Measurements from ENCODE around the gene CNTNAP1.
A peak's percentile ranks its signal among the peaks of the same experiment; 100 is the strongest.
"Not testable (repeated sequence)": the region's sequence is repeated elsewhere in the genome, so short reads cannot be mapped to it uniquely, and the experiment has no call there.

CNTNAP1 gene

GRCh38 chr17:42704837-42705494 lies 22.6 kb downstream of the CNTNAP1 start:
- no peaks in the 10 kb centered on the region for H3K9me3 ChIP-seq (ENCODE audit: control insufficient read depth, insufficient read depth, low read length)
- peaks cover 24% of the 10 kb centered on the region for H3K36me3 ChIP-seq (ENCODE audit: insufficient read depth, low read length)
- H3K9ac ChIP-seq (ENCODE audit: low read depth, low read length), result no peak overlapping the region
- no peaks in the 10 kb centered on the region for H3K4me1 ChIP-seq (ENCODE audit: insufficient read depth, low read length)

- H3K4me1 ChIP-seq (ENCODE audit: insufficient read depth, low read length), result no peaks in the 10 kb centered on the region
- H3K9me3 ChIP-seq (ENCODE audit: control insufficient read depth, insufficient read depth, low read length), result no peaks in the 10 kb centered on the region
- no peak overlapping the region for H3K9ac ChIP-seq (ENCODE audit: low read depth, low read length)
- peaks cover 24% of the 10 kb centered on the region for H3K36me3 ChIP-seq (ENCODE audit: insufficient read depth, low read length)
These were observed 24.4 kb downstream of the CNTNAP1 start for GRCh38 chr17:42706732-42707131.

GRCh38 chr17:42708588-42708987 lies 26.3 kb downstream of the CNTNAP1 start:
- Histone ChIP-seq H3K4me1 (ENCODE audit: insufficient read depth, low read length) (no peaks in the 10 kb centered on the region), H3K9me3 (ENCODE audit: control insufficient read depth, insufficient read depth, low read length) (no peaks in the 10 kb centered on the region), H3K36me3 (ENCODE audit: insufficient read depth, low read length) (peaks cover 26% of the 10 kb centered on the region), H3K9ac (ENCODE audit: low read depth, low read length) (no peak overlapping the region)

GRCh38 chr17:42709561-42709960 lies 27.2 kb downstream of the CNTNAP1 start:
- Histone ChIP-seq H3K9ac (ENCODE audit: low read depth, low read length) (no peak overlapping the region), H3K36me3 (ENCODE audit: insufficient read depth, low read length) (peaks cover 21% of the 10 kb centered on the region), H3K4me1 (ENCODE audit: insufficient read depth, low read length) (no peaks in the 10 kb centered on the region), H3K9me3 (ENCODE audit: control insufficient read depth, insufficient read depth, low read length) (no peaks in the 10 kb centered on the region)

- H3K9me3 ChIP-seq (ENCODE audit: control insufficient read depth, insufficient read depth, low read length), result no peaks in the 10 kb centered on the region
- no peaks in the 10 kb centered on the region for H3K4me1 ChIP-seq (ENCODE audit: insufficient read depth, low read length)
- H3K9ac ChIP-seq (ENCODE audit: low read depth, low read length), result no peak overlapping the region
- peaks cover 23% of the 10 kb centered on the region for H3K36me3 ChIP-seq (ENCODE audit: insufficient read depth, low read length)
These were observed 38.8 kb downstream of the CNTNAP1 start for GRCh38 chr17:42720996-42721583.

GRCh38 chr17:42723636-42724035 lies 41.3 kb downstream of the CNTNAP1 start:
- Histone ChIP-seq H3K9ac (ENCODE audit: low read depth, low read length) (no peak overlapping the region), H3K9me3 (ENCODE audit: control insufficient read depth, insufficient read depth, low read length) (no peaks in the 10 kb centered on the region), H3K36me3 (ENCODE audit: insufficient read depth, low read length) (peaks cover 22% of the 10 kb centered on the region), H3K4me1 (ENCODE audit: insufficient read depth, low read length) (no peaks in the 10 kb centered on the region)

GRCh38 chr17:42725143-42725542 lies 42.8 kb downstream of the CNTNAP1 start:
- H3K9ac ChIP-seq (ENCODE audit: low read depth, low read length), result no peak overlapping the region
- no peaks in the 10 kb centered on the region for H3K9me3 ChIP-seq (ENCODE audit: control insufficient read depth, insufficient read depth, low read length)
- H3K36me3 ChIP-seq (ENCODE audit: insufficient read depth, low read length), result peaks cover 14% of the 10 kb centered on the region
- H3K4me1 ChIP-seq (ENCODE audit: insufficient read depth, low read length), result no peaks in the 10 kb centered on the region

- peaks cover 18% of the 10 kb centered on the region for H3K4me1 ChIP-seq (ENCODE audit: insufficient read depth, low read length)
- no peak overlapping the region for H3K9ac ChIP-seq (ENCODE audit: low read depth, low read length)
- no peaks in the 10 kb centered on the region; the same call in 1 of the 2 replicates for H3K36me3 ChIP-seq (ENCODE audit: insufficient read depth, low read length)
- H3K9me3 ChIP-seq (ENCODE audit: control insufficient read depth, insufficient read depth, low read length), result no peaks in the 10 kb centered on the region
These were observed 58.4 kb downstream of the CNTNAP1 start for GRCh38 chr17:42740699-42741098.

- peaks cover 20% of the 10 kb centered on the region for H3K4me1 ChIP-seq (ENCODE audit: insufficient read depth, low read length)
- not testable (repeated sequence) for H3K9me3 ChIP-seq (ENCODE audit: control insufficient read depth, insufficient read depth, low read length); H3K36me3 ChIP-seq (ENCODE audit: insufficient read depth, low read length); H3K9ac ChIP-seq (ENCODE audit: low read depth, low read length)
These were observed 60.6 kb downstream of the CNTNAP1 start for GRCh38 chr17:42742916-42743315.

- peak overlapping the region; percentile 84 for H3K9ac ChIP-seq (ENCODE audit: low read depth, low read length)
- H3K4me1 ChIP-seq (ENCODE audit: insufficient read depth, low read length), result peaks cover 28% of the 10 kb centered on the region
- no peaks in the 10 kb centered on the region; the same call in 1 of the 2 replicates for H3K36me3 ChIP-seq (ENCODE audit: insufficient read depth, low read length)
- no peaks in the 10 kb centered on the region for H3K9me3 ChIP-seq (ENCODE audit: control insufficient read depth, insufficient read depth, low read length)
These were observed 61.4 kb downstream of the CNTNAP1 start for GRCh38 chr17:42743595-42744282.

GRCh38 chr17:42744283-42744805 lies 62.0 kb downstream of the CNTNAP1 start:
- H3K36me3 ChIP-seq (ENCODE audit: insufficient read depth, low read length), result no peaks in the 10 kb centered on the region; the same call in 1 of the 2 replicates
- no peaks in the 10 kb centered on the region for H3K9me3 ChIP-seq (ENCODE audit: control insufficient read depth, insufficient read depth, low read length)
- peak overlapping the region; percentile 84 for H3K9ac ChIP-seq (ENCODE audit: low read depth, low read length)
- H3K4me1 ChIP-seq (ENCODE audit: insufficient read depth, low read length), result peaks cover 34% of the 10 kb centered on the region

- Histone ChIP-seq H3K9me3 (ENCODE audit: control insufficient read depth, insufficient read depth, low read length) (no peaks in the 10 kb centered on the region), H3K36me3 (ENCODE audit: insufficient read depth, low read length) (no peaks in the 10 kb centered on the region; the same call in 1 of the 2 replicates), H3K9ac (ENCODE audit: low read depth, low read length) (peak within 1 kb of the TSS; percentile 84), H3K4me1 (ENCODE audit: insufficient read depth, low read length) (peaks cover 41% of the 10 kb centered on the region)
These were observed 62.7 kb downstream of the CNTNAP1 start, which contains the start of gene EZH1 for GRCh38 chr17:42744806-42745617. TSS of gene EZH1 (minus strand) at chr17:42745040. CDS start at chr17:42728941, 16,099 bp downstream.

GRCh38 chr17:42748202-42748907 lies 66.0 kb downstream of the CNTNAP1 start:
- Histone ChIP-seq H3K9ac (ENCODE audit: low read depth, low read length) (no peak overlapping the region), H3K36me3 (ENCODE audit: insufficient read depth, low read length) (no peaks in the 10 kb centered on the region)

More at GRCh38 chr17:42748202-42748907, 66.0 kb downstream of the CNTNAP1 start:
- H3K4me1 ChIP-seq (ENCODE audit: insufficient read depth, low read length), result peaks cover 32% of the 10 kb centered on the region
- H3K9me3 ChIP-seq (ENCODE audit: control insufficient read depth, insufficient read depth, low read length), result no peaks in the 10 kb centered on the region

Data from ES-I3 (cell line).